GM18507 (cell line): Measurements from ENCODE around the gene SPATA2L.

Experiments
- DNase-seq: peaks from one replicate; pipeline ENCODE4 v3.0.0; 2011; ENCODE audit warnings: low read depth; ENCODE audit not compliant: insufficient read length; ENCODE audit errors: extremely low spot score
- FAIRE-seq: peaks from 2 replicates; lab custom pipeline; 2011; peaks lifted over from hg19 to GRCh38; lab: Jason Lieb, UNC

The SPATA2L gene

DNA sequence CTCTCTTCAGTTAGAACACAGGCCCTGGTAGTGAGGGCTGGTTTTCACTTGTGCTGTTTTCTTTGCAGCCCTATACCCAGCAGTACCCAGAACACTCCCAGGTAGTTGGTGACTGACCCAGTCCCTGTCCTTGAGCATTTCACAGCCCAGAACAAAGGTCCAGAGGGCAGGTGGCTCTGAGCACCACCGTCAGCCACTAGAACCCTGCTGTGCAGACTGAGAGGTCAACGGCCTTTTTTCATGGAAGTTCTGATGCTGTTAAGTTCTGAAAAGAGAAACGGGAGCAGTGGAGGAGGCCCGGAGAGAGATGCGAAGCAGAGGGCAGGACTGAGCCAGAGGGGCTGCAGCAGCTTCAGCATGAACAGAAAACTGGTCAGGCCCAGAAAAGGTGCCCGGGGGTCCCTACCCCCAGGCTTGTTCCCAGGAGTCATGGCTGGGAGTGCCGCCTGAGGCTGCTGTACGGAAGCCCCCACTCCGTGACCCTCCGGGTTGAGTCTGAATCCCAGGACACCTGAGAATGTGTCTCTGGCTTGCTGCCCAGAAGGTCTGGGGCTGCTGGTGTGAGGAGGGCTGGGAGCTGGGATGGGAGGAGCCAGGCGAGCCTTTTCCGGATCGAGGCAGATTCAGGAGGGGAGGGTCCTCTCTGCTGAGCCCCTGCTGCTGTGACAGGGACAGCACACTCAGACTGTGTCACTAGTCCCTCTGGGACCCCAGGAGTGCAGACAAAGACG is 28.5 kb upstream of the SPATA2L start:
- FAIRE-seq (no peak), DNase-seq (no peak)

DNA sequence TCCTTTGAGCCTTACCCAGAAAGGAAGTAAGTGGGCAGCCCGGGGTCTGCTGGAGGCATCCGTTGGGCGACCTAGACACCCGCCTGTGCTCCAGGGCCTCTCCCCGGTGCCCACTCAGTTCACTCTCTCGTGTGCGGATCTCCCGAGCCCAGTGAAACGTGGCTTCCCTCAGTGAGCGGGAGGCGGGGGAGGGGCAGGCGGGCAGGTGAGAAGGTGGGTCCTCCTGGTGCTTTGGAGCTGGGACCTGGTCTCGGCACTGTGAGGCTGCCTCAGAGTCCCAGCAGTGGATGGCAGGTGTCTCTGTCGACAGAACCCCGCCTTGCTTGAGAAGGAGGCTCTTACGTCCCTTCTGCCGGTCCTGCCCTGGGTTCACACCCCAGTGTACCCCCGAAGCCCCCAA is 27.8 kb upstream of the SPATA2L start:
- FAIRE-seq (no peak), DNase-seq (no peak)

DNA sequence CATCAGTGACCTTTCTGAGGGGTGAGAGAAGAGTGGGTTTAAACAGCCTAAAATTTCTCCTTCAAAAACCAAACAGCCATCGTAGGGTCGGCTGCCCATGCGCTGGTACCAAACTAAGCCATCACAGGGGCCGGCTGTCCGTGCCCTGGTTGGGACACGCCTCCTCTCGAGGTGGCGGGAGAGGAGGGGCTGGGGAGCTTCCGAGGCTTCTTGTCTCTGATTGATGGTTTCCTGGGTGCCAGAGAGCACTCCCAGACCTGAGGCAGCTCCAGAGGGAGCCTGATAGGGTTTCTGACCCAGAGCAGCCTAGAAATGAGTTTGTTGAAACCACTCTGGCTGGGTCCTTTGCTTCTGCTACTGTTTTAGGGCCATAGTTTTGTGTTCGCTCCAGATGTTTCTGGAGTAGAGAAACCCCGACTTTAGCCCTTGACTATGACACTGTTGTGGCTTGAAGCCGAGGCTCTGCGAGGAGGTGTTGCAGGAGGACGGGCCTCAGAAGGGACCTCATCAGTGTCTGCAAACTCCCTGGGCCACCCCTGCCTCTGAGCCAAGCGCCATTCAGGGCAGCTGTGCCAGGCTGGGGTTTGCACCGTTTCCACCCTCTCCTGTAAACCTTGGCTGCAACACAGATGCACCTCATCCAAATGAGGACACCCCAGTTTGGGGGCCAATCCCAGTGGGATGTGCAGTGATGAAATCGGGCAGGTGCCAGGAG is 26.1 kb upstream of the SPATA2L start:
- FAIRE-seq (no peak), DNase-seq (no peak)

DNA sequence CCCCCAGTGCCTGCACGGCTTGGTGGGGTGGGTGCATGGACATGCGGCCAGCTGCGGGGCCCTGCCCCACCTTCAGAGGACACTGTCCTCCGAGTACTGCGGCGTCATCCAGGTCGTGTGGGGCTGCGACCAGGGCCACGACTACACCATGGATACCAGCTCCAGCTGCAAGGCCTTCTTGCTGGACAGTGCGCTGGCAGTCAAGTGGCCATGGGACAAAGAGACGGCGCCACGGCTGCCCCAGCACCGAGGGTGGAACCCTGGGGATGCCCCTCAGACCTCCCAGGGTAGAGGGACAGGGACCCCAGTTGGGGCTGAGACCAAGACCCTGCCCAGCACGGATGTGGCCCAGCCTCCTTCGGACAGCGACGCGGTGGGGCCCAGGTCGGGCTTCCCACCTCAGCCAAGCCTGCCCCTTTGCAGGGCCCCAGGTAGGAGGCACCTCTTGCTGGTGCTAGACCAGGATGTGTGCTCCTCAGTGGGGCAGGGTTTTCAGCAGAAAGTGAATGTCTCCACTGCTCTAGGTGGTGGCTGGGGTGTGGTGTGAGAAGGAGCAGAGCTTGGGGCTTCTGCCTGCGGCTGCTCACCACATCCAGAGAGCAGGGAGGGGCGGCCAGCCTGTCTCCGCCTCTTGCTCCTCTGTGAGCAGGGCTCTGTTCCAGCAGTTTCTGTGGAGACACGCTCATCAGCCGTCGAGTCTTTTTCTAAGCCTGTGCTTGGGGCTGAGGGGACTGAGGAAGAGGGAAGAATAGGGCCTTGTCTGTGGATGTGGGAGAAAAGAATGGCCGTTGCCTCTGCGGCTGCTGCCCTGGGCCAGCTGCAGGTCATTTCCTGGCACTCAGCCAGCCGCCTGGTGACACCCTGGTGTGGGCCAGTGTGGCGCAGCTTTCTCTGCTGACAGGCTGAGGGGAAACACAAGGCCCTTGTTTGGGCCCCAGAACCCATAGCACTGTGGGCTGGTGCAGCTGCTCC is 22.1 kb upstream of the SPATA2L start:
- FAIRE-seq (no peak), DNase-seq (no peak)

DNA sequence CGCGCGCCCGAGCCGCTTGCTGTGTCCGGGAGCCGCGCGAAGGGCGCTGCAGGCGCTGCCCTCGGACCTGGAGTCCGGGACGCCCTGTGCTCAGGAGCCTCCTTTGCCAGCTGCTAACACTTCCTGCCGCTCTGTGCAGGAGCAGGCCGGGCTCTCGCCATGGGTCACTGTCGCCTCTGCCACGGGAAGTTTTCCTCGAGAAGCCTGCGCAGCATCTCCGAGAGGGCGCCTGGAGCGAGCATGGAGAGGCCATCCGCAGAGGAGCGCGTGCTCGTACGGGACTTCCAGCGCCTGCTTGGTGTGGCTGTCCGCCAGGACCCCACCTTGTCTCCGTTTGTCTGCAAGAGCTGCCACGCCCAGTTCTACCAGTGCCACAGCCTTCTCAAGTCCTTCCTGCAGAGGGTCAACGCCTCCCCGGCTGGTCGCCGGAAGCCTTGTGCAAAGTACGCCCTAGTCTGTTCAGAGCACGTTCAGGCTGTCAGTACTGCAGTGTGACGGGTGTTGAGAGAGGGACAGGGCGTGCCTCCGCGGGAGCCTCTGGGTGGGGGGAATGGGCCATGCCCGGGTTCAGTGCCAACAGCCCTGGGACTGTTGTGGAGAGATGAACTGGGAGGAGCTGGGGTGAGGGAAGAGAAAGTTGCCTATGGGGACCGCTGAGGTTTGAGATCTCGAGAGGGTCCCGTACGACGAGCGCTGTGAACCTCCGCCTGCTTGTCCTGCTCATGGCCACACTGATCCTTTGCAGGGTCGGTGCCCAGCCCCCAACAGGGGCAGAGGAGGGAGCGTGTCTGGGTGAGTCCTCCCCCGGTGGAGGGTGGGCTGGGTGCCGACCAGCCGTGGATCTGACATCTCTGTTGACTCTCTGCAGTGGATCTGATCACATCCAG is 21.1 kb upstream of the SPATA2L start:
- FAIRE-seq = peak; percentile 83
- DNase-seq = no peak

DNA sequence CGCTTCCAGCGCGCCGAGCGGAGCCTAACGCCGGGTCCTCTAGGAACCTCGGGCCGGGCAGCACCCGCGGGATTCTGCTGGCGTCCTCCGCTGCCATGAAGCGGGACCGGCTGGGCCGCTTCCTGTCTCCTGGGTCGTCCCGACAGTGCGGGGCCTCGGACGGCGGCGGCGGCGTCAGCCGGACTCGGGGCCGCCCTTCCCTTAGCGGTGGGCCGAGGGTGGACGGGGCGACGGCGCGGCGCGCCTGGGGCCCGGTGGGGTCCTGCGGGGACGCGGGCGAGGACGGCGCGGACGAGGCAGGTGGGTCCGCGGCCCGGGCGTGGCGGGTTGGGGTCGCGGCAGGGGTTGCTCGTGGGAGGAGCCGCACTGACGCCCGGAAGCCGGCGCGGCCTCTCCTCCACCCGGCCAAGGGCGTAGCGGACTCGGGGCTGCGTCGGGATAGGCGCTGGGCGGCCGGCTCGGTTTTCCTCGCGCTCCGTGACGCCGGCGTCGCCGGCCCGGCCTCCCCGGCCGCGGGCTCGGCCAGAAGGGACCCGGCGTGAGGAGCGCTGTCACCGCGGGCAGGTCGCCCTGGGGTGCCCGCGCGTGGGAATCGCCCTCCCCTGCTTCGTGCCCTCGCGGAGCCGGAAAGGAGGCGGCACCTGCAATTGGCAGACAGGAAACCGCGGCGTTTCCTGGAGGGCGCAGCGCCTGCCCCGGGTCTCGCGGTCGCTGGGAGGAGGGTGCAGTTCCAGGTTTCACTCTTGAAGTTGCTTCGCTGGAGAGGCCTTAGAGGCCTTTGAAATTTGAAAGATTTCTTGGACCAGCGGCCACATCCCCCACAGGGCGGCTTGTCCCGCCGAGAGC is 20.3 kb upstream of the SPATA2L start:
- FAIRE-seq (peak; percentile 66), DNase-seq (no peak)

DNA sequence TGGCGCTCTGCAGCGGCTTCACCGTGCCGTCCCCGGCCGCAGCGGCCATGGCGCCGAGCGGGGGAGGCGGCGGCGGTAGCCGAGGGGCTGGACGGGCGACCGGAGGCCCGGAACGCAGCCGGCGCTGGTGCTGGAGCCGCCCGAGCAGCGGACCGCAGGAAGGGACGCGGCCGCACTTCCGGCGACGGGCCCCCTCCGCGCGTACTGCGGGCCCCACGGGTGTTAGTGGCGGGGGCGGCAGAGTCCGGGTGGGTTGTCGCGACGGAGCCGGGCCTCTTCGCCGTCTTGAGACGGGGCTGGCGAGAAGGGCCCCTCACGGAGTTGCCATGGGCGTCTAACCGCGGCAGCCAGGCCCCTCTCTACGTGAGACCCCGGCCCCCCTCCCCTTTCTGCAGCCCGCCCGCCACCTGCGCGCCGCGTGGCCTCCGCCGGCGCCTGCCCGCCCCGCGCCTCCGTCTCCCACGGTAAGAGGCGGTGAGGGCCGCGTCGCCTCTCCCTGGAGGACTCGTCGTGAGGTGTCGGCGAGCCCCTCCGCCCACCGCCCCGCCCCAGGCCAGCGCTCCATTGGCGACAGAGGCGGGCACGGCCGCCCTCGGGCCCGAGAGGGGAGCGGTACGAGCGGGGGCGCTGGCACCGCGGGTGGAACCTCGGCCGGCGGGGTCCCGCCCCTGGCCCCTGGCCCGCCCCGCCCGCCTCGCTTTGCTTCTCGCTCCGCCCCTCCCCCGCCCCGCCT is 19.5 kb upstream of the SPATA2L start, which contains the start of the genes VPS9D1 and ZNF276:
Gene VPS9D1 (minus strand): TSS at position 86 of the 733 bp plus-strand sequence. CDS start 37 bp downstream, at position 49.
Gene ZNF276 (plus strand): TSS at position 725 of the 733 bp plus-strand sequence. CDS start 104 bp downstream, outside the sequence.
- no peak for DNase-seq
- FAIRE-seq = peak; percentile 48

DNA sequence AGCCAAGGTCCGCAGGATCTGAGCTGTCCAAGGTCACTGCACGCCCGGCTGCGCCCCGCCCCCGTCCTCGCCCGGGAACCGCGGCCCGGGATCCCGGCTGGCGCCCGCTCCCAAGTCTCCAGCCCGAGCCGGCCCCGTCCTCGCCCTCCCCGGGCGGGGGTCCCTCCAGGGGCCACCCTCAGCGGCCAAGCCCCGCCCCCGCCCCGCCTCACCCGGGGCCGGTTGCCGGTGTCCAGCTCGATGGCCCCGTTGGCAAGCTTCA is 19.0 kb upstream of the SPATA2L start:
- FAIRE-seq = no peak

DNA sequence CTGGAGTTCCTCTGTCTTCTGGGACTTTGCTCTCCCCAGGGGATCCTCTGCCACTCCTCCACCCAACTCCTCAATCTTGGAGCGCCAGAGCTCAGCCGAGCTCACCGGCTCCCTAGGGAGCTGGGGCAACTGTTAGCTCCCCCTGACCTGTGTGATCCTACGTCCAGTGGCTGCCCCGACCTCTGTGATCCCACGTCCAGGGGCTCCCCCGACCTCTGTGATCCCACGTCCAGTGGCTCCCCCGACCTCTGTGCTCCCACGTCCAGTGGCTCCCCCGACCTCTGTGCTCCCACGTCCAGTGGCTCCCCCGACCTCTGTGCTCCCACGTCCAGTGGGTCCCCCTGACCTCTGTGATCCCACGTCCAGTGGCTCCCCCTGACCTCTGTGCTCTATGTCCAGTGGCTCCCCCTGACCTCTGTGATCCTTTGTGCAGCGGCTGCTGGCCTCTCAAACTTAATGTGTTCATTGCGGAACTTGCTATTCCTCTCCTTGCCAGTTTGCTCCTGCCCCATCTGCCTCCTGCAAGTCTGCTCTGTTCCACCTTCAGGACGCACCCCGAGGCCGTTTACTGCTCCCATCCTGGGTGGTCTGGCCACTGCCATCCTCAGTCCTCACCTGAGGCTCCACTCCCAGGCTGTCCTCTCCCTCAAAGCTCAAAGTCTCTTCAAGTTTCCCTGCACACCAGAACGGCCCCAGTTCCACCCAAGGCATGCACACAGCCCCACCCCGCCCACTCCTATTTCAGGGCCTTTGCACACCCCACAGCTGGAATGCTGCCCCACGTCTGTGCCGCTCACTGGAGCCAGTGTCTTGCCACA is 16.4 kb upstream of the SPATA2L start:
- no peak for FAIRE-seq
- no peak for DNase-seq

More for the DNA sequence above, 19.0 kb upstream of the SPATA2L start:
- DNase-seq = no peak

DNA sequence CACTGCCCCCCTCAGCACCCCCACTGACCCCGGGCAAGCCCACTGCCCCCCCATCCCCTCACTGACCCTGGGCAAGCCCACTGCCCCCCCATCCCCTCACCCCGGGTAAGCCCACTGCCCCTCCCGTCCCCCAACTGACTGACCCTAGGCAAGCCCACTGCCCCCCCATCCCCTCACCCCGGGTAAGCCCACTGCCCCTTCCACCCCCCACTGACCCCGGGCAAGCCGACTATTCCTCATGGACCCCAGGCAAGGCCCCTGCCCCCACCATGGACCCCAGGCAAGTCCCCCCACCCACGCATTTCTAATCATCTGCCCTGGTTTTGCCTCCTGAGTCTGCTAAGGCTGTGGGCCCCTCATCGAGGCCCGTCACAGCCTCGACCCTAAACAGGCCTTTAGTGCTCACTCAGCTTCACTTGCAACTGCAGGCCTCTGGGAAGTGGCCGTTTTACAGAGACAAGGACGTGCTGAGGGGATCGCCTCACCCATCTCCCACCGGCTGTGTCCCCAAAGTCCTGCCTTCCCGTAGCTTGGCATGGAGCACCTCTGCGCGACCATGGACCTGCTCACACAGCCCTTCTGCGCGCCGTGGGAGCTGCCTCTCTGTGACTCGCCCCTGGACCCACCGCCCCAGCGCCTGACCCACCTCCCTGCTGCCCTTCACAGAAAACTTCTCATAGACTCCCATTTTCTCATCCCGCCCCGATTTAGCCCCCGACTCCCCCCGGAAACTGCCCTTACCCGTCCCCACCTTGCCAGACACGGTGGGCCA is 15.6 kb upstream of the SPATA2L start:
- FAIRE-seq (no peak), DNase-seq (no peak)

DNA sequence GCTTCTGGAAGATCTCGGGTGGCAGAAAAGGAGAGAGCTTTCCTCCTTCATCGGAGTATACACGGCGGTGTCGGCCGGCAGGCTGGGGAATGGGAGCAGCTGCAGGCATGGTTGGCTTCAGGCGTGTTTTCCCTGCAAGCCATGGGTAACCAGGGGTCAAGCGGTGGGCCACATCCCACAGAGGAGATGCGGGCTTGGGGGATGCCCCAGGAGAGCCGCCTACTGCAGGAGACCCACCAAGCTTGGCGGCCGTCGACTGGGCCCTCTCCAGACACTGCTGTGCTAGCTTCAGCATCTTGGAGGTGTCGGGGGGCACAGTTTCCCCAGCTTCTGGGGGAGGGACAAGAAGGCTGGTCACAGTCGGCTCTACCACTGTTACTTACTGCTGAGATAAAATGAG is 15.0 kb upstream of the SPATA2L start:
- no peak for FAIRE-seq
- DNase-seq = no peak

DNA sequence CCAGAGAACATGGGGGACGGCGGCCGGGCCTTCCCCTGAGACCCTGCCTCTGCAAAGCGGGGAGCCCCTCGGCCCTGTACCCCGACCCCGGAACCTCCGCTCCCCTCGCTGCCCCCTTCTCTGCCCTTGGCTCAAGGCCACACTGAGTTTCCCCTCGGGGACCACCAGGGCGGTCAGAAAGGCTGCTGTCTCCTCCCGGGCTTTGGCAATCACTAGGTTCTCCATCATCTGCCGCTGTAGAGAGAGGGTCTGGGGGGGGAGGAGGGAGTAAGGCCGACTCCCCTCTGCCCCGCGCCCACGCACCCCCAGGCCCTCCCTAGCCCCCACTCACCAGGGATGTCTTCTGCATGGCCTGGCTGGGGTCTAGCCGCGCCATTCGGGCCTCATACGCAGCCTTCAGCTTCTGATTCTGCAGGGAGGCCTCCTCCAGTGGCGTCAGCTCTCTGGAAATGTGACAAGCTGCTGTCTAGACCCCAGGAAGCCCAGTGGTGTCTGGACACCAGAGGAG is 10.8 kb upstream of the SPATA2L start:
- FAIRE-seq = no peak

DNA sequence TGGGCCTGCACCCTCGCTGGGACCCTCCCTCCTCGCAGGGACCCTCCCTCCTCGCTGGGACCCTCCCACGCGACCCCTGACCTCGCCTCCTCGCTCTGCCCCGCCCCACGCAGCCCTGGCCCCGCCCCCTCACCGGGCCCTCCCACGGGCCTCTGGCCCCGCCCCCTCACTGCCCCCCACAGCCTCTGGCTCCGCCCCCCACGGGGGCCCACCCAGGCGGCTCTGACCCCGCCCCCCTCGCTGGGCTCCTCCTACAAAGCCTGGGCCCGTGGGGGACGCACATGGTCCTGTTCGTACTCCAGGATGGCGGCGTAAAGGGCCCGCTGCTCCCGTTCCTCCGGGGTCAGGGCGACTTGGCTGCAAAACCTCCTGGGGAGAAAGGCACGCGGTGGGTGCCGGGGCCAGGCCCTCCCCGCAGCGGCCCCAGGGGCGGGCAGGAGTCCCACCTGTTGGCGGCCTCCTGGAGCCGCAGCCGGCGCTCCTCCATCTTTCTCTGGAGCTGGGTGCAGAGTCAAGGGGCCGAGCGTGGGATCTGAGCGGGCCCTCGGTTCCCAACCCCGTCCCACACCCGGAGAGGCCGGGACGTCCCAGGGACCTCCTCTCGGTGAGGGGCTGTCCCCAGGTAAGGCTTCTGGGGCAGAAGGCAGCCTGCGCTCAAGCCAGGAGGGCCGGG is 10.2 kb upstream of the SPATA2L start:
- FAIRE-seq (peak; percentile 73), DNase-seq (peak; percentile 80)

More for the DNA sequence above, 10.8 kb upstream of the SPATA2L start:
- DNase-seq = no peak

DNA sequence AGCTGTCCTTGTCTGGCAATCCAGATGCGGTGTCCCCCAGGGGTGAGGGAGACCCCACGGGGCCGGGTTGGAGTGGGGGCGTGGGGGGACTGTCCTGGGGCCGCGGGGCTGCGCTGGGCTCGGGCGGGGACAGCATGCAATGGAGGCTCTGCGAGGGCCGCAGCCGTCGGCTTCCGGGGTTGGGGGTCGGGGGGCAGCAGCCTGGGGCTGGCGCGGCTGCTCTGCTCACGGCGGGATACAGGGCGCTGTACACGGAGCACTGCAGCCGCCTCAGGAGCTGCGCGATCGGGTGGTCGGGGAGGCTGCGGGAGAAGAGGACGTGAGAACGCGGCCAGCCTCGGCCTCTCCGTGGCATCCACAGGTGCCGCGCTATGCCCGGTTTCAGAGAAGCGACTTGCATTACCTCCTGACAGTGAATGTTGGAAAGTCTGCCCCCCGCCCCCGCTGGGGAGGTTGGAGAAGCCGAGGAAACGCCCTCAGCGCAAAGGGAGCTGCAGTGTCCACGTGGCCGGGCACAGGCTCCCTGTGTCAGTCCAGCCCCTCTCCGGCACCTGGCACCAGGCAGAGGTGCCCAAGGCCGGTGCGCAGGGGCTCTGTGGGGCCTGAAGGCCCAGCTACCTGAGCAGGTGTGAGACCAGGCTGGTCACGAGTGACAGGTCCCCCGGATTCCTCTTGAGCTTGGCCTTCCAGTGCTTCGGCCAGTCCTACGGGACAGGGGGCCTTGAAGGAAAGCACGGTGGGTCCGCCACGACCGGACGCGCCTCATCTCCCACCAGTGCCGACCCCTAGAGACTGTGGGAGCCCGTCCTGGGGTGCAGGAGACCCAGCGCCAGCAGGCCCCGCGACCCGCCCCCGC is 9.4 kb upstream of the SPATA2L start:
- FAIRE-seq (no peak), DNase-seq (no peak)
